H9 (cell line): ENCODE data around the gene PIM3. TPM values are rescaled to one million over a fixed set of nuclear protein-coding genes. Genes with fewer than 3 reads are reported as not detected.

Experiments used
- DNase-seq: peaks from one replicate; pipeline ENCODE4 v3.0.0-alpha.2; 2017
- H2AFZ ChIP-seq: one replicate; pipeline ENCODE4 v1.6.1; 2013; ENCODE audit warnings: mild to moderate bottlenecking, low read length, control low read depth, moderate library complexity
- H2AK5ac ChIP-seq: 2 replicates; pipeline ENCODE4 v1.6.1; 2013; ENCODE audit warnings: low read length, control low read depth, mixed read lengths; ENCODE audit not compliant: insufficient read length
- H2BK120ac ChIP-seq: one replicate; pipeline ENCODE4 v1.6.1; 2013; ENCODE audit warnings: low read depth, mild to moderate bottlenecking, low read length, control low read depth, inconsistent platforms; ENCODE audit not compliant: poor library complexity, severe bottlenecking
- H2BK12ac ChIP-seq: 2 replicates; pipeline ENCODE4 v1.6.1; 2013; ENCODE audit warnings: low read length, control low read depth, mixed read lengths, low read depth; ENCODE audit not compliant: insufficient read length
- H2BK15ac ChIP-seq: 2 replicates; pipeline ENCODE4 v1.6.1; 2013; ENCODE audit warnings: low read depth, low read length, control low read depth
- H2BK20ac ChIP-seq: one replicate; pipeline ENCODE4 v1.6.1; 2013; ENCODE audit warnings: low read depth, mild to moderate bottlenecking, low read length, control low read depth, inconsistent platforms; ENCODE audit not compliant: poor library complexity, severe bottlenecking
- H2BK5ac ChIP-seq: 2 replicates; pipeline ENCODE4 v1.6.1; 2013; ENCODE audit warnings: low read length, control low read depth, mixed read lengths; ENCODE audit not compliant: insufficient read length
- H3K14ac ChIP-seq: 2 replicates; pipeline ENCODE4 v1.6.1; 2013; ENCODE audit warnings: low read length, control low read depth; ENCODE audit not compliant: insufficient read depth
- H3K18ac ChIP-seq: 2 replicates; pipeline ENCODE4 v1.6.1; 2013; ENCODE audit warnings: low read depth, mild to moderate bottlenecking, mixed read lengths, low read length, control low read depth; ENCODE audit not compliant: insufficient read length
- H3K23ac ChIP-seq: 2 replicates; pipeline ENCODE4 v1.6.1; 2013; ENCODE audit warnings: low read length, control low read depth, mixed read lengths, low read depth; ENCODE audit not compliant: insufficient read length
- H3K23me2 ChIP-seq: 2 replicates; pipeline ENCODE4 v1.6.1; 2013; ENCODE audit warnings: low read depth, mild to moderate bottlenecking, mixed read lengths, low read length, control low read depth; ENCODE audit not compliant: insufficient read length, poor library complexity, severe bottlenecking
- H3K27ac ChIP-seq: 2 replicates; pipeline ENCODE4 v1.5.1; 2013; ENCODE audit warnings: low read length, control low read depth, mixed read lengths, low read depth; ENCODE audit not compliant: insufficient read length
- H3K27me3 ChIP-seq: 2 replicates; pipeline ENCODE4 v1.6.1; 2013; ENCODE audit warnings: low read length, control low read depth, inconsistent platforms; ENCODE audit not compliant: insufficient read depth
- H3K4ac ChIP-seq: 2 replicates; pipeline ENCODE4 v1.6.1; 2013; ENCODE audit warnings: low read depth, mild to moderate bottlenecking, control low read depth, inconsistent platforms, low read length, moderate library complexity
- H3K4me1 ChIP-seq: 2 replicates; pipeline ENCODE4 v1.6.1; 2013; ENCODE audit warnings: low read length, control low read depth, inconsistent platforms; ENCODE audit not compliant: insufficient read depth
- H3K4me2 ChIP-seq: 2 replicates; pipeline ENCODE4 v1.6.1; 2013; ENCODE audit warnings: low read length, control low read depth, mixed read lengths; ENCODE audit not compliant: insufficient read length, insufficient read depth
- H3K56ac ChIP-seq: 2 replicates; pipeline ENCODE4 v1.6.1; 2013; ENCODE audit warnings: low read depth, mild to moderate bottlenecking, mixed read lengths, low read length, control low read depth; ENCODE audit not compliant: insufficient read length
- H3K79me1 ChIP-seq: 2 replicates; pipeline ENCODE4 v1.6.1; 2013; ENCODE audit warnings: low read depth, mild to moderate bottlenecking, moderate library complexity, low read length, control low read depth, inconsistent platforms; ENCODE audit not compliant: insufficient read depth, poor library complexity, severe bottlenecking
- H3K79me2 ChIP-seq: 2 replicates; pipeline ENCODE4 v1.6.1; 2013; ENCODE audit warnings: low read length, control low read depth, inconsistent platforms; ENCODE audit not compliant: insufficient read depth
- H3K9ac ChIP-seq: 2 replicates; pipeline ENCODE4 v1.6.1; 2013; ENCODE audit warnings: low read length, control low read depth, mixed read lengths; ENCODE audit not compliant: insufficient read length; ENCODE audit errors: extremely low read depth
- H3K9me3 ChIP-seq: one replicate; pipeline ENCODE4 v1.6.1; 2013; ENCODE audit warnings: low read depth, low read length, inconsistent platforms; ENCODE audit not compliant: control insufficient read depth
- H3T11ph ChIP-seq: one replicate; pipeline ENCODE4 v1.6.1; 2013; ENCODE audit warnings: mild to moderate bottlenecking, low read length, control low read depth, inconsistent platforms
- H4K20me1 ChIP-seq: one replicate; pipeline ENCODE4 v1.6.1; 2013; ENCODE audit not compliant: control insufficient read depth, insufficient read length, insufficient read depth
- H4K5ac ChIP-seq: 2 replicates; pipeline ENCODE4 v1.6.1; 2013; ENCODE audit warnings: low read depth, mild to moderate bottlenecking, mixed read lengths, low read length, control low read depth; ENCODE audit not compliant: insufficient read length
- H4K8ac ChIP-seq: replicated peaks from 2 replicates; pipeline ENCODE4 v1.6.1; 2013; ENCODE audit warnings: low read length, control low read depth, mixed read lengths, low read depth; ENCODE audit not compliant: insufficient read length
- H4K91ac ChIP-seq: 2 replicates; pipeline ENCODE4 v1.6.1; 2013; ENCODE audit warnings: low read depth, mild to moderate bottlenecking, moderate library complexity, mixed read lengths, low read length, control low read depth; ENCODE audit not compliant: insufficient read length
- H3K27ac Mint-ChIP-seq, 3 experiments: 2 replicates in 2 of 3; 3 replicates in 1 of 3; pipeline ENCODE4 v1.8.0; 2020 to 2021; ENCODE audit warnings: mixed read lengths in 3 of 3, mild to moderate bottlenecking in 1 of 3, moderate library complexity in 1 of 3
- H3K27me3 Mint-ChIP-seq: 2 replicates; pipeline ENCODE4 v1.8.0; 2021; ENCODE audit warnings: low read depth, mild to moderate bottlenecking, moderate library complexity, mixed read lengths
- H3K36me3 Mint-ChIP-seq, 3 experiments: 2 replicates in 2 of 3; 3 replicates in 1 of 3; pipeline ENCODE4 v1.8.0; 2020 to 2021; ENCODE audit warnings: low read depth in 3 of 3, mixed read lengths in 3 of 3; ENCODE audit not compliant: insufficient read depth in 1 of 3
- H3K4me1 Mint-ChIP-seq, 2 experiments: 2 replicates each; pipeline ENCODE4 v1.8.0; 2020; ENCODE audit warnings: mixed read lengths in 2 of 2
- H3K4me3 Mint-ChIP-seq, 2 experiments: 2 replicates in 1 of 2; 3 replicates in 1 of 2; pipeline ENCODE4 v1.8.0; 2020 to 2021; ENCODE audit warnings: mild to moderate bottlenecking in 2 of 2, mixed read lengths in 2 of 2, moderate library complexity in 1 of 2
- H3K9me3 Mint-ChIP-seq, 2 experiments: 2 replicates in 1 of 2; 3 replicates in 1 of 2; pipeline ENCODE4 v1.8.0; 2020; ENCODE audit warnings: mild to moderate bottlenecking in 2 of 2, mixed read lengths in 2 of 2, moderate library complexity in 1 of 2
- WGBS: extraction: QIAGEN DNeasy Blood & Tissue Kit; methylation state at CpG from one replicate; pipeline ENCODE4 v1.1.7; 2013; ENCODE audit warnings: missing lambda C conversion rate, low lambda C conversion rate, mixed read lengths; ENCODE audit not compliant: insufficient read length; ENCODE audit errors: extremely low coverage; 5-methylcytosine and 5-hydroxymethylcytosine counted together
- total RNA-seq: library from RNA; stranded (reverse); gene quantifications from 2 replicates; pipeline ENCODE4 v1.2.1, GENCODE V29; 2021
- TF ChIP-seq, protein P1 (sequence below): fragments of 200-600 bp; sonication (generic); conservative IDR thresholded peaks from 3 replicates; pipeline ENCODE4 v1.8.0; 2021; ENCODE audit warnings: antibody characterized with exemption, mild to moderate bottlenecking

PIM3 gene
- total RNA-seq, 1 experiment from 2014 or later, result 43.4 TPM

DNA sequence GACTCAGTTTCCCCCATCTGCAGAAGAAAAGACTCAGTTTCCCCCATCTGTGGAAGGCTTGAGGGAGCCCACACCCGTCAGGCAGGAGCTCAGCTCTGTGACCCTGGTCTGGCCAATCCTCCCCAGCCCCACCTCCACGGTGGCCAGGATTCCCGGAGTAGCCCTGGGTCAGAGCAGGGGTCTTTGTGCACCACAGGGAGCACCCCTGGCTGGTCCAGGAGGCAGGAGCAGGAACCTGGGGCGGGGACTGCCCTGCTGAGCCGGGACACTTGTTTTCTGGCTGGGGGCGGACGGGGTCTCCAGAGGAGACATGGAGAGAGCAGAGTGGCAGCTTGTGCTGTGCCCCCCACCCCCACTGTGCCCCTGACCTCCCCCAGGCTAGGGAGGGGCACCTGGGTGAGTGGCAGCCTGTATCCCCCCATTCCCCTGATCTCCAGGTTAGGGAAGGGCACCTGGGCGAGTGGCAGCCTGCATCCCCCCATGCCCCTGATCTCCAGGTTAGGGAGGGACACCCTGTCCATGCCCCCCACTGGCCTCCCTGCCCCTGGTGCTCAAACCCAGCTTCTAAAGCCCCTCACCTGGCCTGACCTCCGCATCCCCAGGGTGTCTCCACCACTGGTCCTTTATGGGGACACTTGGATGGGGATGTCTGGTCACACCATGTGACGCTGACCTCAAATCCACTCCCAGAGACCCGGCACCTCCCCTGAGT lies 33.2 kb downstream of the PIM3 start:
- Histone ChIP-seq H2BK5ac (no peak overlapping the region), H3K79me1 (no peaks in the 10 kb centered on the region), H3T11ph (no peak overlapping the region), H3K4me2 (no peak overlapping the region), H3K18ac (no peak overlapping the region), H4K20me1 (no peaks in the 10 kb centered on the region), H3K14ac (no peak overlapping the region; the same call in 1 of the 2 replicates), H2AFZ (no peak overlapping the region), H3K27ac (no peak overlapping the region), H2BK20ac (no peak overlapping the region), H3K23ac (no peak overlapping the region), H3K27me3 (no peaks in the 10 kb centered on the region), H3K23me2 (no peaks in the 10 kb centered on the region), H4K8ac (no peak overlapping the region), H2BK12ac (no peak overlapping the region), H2AK5ac (no peak overlapping the region), H3K56ac (no peak overlapping the region), H3K9me3 (no peaks in the 10 kb centered on the region), H2BK15ac (no peak overlapping the region), H3K4me1 (no peaks in the 10 kb centered on the region), H4K5ac (no peak overlapping the region), H4K91ac (no peak overlapping the region), H3K4ac (no peak overlapping the region), H2BK120ac (no peak overlapping the region), H3K9ac (no peak overlapping the region), H3K79me2 (no peaks in the 10 kb centered on the region)
- Mint-ChIP-seq H3K4me1 (peaks cover 4 to 9% of the 10 kb centered on the region in 2 experiments; a peak in 3 of 4 replicates), H3K36me3 (peaks cover 0 to 5% (median 1%) of the 10 kb centered on the region in 3 experiments; a peak in 3 of 7 replicates), H3K27ac (no peak overlapping the region), H3K9me3 (peaks cover 27 to 31% of the 10 kb centered on the region in 2 experiments), H3K4me3 (no peak overlapping the region; a peak in 1 of 5 replicates), H3K27me3 (peaks cover 40% of the 10 kb centered on the region)
- WGBS, result no CpG with 5 or more reads among the region's 11 CpGs
- no peak for DNase-seq
- TF ChIP-seq, protein P1, sequence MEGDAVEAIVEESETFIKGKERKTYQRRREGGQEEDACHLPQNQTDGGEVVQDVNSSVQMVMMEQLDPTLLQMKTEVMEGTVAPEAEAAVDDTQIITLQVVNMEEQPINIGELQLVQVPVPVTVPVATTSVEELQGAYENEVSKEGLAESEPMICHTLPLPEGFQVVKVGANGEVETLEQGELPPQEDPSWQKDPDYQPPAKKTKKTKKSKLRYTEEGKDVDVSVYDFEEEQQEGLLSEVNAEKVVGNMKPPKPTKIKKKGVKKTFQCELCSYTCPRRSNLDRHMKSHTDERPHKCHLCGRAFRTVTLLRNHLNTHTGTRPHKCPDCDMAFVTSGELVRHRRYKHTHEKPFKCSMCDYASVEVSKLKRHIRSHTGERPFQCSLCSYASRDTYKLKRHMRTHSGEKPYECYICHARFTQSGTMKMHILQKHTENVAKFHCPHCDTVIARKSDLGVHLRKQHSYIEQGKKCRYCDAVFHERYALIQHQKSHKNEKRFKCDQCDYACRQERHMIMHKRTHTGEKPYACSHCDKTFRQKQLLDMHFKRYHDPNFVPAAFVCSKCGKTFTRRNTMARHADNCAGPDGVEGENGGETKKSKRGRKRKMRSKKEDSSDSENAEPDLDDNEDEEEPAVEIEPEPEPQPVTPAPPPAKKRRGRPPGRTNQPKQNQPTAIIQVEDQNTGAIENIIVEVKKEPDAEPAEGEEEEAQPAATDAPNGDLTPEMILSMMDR, result no peak
